HG02884 (cell line): ENCODE results near the gene NPIPB2.
"Not testable (repeated sequence)": the region's sequence is repeated elsewhere in the genome, so short reads cannot be mapped to it uniquely, and the experiment has no call there.

Experiments
- ATAC-seq: cut with Tn5 transposase; IDR thresholded peaks from one replicate; pipeline ENCODE4 v1.9.1; 2021; ENCODE audit warnings: mild to moderate bottlenecking, moderate library complexity; ENCODE audit not compliant: unreplicated experiment

Gene NPIPB2

DNA sequence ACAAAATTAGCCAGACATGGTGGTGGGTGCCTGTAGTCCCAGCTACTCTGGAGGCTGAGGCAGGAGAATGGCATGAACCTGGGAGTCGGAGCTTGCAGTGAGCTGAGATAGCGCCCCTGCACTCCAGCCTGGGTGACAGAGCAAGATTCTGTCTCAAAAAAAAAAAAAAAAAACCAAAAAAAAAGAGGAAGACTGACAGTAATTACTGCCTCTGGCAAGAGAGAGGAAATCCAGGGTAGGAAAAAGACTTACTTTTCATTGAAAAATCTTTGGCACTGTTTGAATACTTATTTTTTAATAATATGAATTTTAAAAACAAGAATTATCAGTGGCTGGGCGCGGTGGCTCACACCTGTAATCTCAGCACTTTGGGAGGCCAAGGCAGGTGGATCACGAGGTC is 20.6 kb upstream of the NPIPB2 start:
- not testable (repeated sequence) for ATAC-seq

- no peak for ATAC-seq
These were observed 15.9 kb upstream of the NPIPB2 start for GRCh38 chr16:11957591-11958395.

DNA sequence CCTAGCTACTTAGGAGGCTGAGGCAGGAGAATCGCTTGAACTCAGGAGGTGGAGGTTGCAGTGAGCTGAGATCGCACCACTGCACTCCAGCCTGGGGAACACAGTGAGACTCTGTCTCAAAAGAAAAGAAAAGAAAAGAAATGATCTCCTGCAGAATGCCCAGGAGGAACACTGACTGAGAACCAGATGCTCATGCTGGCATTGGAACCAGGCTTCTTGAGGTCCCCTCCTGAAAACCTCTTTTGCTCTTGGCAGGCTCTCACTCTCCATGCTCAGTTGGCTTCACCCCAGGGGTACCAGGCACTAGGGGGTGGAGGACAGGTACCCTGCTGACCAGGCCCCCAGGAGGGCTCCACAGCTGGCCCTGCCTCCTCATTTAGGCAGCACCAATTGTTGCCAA is 14.7 kb upstream of the NPIPB2 start:
- ATAC-seq: no peak

GRCh38 chr16:11955713-11956123 is 13.9 kb upstream of the NPIPB2 start:
- ATAC-seq: no peak

GRCh38 chr16:11953576-11953975 is 11.7 kb upstream of the NPIPB2 start:
- ATAC-seq: not testable (repeated sequence)

DNA sequence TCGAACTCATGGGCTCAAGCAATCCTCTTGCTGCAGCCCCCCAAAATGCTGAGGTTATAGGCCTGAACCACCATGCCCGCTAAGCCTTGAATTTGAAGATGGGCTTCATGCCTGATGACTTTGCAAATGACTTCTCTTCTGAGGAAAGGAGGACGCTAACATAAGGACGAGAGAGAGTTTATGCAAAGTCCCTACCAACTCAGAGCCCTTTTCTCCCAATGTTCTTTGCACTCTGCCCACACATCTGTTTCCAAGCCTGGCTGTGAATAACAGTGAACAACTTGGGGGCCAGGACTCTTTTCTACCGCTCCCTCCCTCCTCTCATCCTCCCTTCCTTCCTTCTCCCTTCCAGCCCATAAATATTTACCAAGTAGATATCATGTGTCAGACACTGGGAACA is 8.5 kb upstream of the NPIPB2 start:
- ATAC-seq: no peak

DNA sequence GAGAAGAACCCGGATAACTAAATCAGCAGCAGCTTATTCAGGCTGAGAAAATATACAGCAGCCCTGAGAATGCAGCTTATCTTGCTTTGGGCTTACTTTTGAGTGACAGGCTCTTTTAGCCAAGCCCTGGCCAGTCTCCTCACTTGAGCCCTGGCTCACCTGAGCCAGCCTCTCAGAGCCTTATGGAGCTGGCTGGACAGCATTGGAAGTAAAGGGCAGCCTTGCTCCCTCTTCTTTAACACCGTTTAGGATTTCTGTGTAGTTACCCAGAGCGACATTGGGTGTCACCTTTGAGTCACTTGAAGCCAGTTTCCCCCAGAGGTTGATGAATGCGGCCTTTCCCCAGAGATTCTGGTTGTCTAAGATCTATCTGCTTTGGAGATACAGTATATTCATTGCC is 7.7 kb upstream of the NPIPB2 start:
- no peak for ATAC-seq

DNA sequence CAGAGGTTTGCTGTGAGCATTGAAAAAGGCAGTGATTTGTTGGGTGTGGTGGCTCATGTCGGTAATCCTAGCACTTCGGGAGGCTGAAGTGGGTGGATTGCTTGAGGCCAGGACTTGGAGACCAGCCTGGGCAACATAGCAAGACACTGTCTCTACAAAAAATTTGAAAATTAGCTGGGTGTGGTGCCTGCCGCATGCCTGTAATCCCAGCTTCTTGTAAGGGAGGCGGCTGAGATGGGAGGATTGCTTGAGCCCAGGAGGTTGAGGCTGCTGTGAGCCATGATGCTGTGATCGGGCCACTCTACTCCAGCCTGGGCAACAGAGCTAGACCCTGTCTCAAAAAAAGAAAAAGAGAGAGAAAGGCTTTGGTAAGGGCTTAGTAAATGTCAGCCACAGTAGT is 7.0 kb upstream of the NPIPB2 start:
- no peak for ATAC-seq

- ATAC-seq: no peak
These were observed 4.6 kb upstream of the NPIPB2 start for GRCh38 chr16:11946433-11946832.

GRCh38 chr16:11927350-11927749 is 14.5 kb downstream of the NPIPB2 start:
- ATAC-seq: not testable (repeated sequence)

DNA sequence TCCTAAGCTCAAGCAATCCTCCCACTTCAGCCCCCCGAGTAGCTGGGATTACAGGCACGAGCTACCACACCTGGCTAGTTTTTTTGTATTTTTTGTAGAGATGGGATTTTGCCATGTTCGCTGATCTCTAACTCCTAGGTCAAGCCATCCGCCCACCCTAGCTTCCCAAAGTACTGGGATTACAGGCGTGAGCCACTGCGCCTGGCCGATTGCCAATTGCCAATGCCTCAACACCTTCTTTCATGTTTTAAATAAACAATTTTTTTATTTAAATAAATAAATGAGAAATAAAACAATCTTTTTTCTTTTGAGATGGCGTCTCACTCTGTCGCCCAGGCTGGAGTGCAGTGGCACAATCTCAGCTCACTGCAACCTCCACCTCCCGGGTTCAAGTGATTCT is 17.8 kb downstream of the NPIPB2 start:
- ATAC-seq: not testable (repeated sequence)

DNA sequence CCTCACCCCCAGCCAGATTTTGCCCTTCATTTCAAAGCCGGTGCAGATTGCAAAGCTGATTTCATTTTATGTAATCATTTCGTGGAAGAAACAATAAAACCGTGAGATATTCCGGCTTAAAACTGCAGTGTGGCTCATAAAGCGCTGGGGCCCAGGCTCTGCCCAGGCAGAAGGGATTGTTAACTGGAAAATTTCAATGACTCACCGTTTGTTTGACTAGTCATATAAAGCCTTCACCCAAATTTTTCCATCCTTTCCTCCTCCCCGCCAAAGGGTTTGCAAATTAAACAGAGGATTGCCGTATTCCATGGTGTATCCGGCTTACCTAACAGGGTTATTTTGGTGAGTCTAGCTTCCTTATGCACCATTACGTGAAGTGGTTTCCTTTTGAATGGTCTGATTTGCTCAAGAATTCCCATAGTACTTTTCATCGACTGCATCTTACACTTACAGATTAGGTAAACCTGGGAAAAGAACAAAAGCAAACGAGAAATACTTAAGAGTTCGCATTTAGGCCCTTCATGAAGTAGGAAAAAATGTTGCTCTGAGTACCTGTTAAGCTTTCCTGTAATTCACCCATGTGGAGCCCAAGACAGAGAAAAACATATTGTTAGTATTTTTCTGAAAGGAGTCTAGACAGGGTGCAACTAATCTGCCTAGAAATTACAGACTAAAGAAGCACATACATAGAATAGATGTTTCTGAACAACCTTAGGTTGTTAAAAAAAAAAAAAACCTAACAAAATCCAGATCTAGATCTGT is 25.1 kb downstream of the NPIPB2 start:
- no peak for ATAC-seq

DNA sequence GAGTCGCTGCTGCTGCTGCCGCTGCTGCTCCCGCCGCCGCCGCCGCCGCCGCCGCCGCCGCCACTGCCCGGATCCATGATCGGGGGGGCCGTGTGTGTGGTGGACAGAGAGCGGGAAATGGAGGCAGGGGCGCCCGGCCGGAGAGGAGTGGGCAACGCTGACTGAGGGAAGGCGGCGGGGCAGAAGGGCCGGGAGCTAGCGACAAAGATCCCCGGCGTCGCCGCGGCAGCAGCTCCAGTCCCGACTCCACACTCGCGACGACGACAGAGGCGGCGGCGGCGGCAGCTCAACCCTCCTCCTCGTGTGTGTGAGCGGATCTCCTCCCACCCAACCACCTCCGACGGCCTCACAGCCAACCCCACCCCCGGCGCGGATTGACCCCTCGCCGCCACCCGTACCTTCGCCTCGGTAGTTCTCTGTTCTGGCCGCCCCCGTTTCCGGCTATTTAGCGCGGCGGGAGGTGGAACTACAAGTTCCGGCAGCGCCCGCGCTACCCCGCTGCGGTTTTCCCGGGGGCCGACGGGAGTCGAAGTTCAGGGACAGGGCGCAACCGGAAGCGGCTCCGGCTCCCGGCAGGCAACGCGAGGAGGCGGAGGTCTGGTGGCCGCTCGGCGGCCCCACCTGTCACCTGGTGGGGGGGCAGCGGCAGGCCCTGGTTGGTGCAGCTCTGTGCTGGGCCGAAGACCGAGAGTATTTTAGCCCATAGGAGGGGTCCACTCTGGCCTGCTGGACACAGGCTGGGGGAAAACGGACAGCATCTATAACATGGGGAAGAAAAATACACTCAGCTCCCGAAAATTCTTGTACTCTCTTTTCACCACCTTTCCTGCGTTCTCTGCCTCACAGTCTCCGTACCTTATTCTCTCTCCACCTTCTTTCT is 26.0 kb downstream of the NPIPB2 start, which contains the start of gene GSPT1:
TSS of gene GSPT1 (minus strand) at position 313 of the 880 bp plus-strand sequence. CDS start at position 77, 236 bp downstream.
- ATAC-seq: peak; percentile 78

DNA sequence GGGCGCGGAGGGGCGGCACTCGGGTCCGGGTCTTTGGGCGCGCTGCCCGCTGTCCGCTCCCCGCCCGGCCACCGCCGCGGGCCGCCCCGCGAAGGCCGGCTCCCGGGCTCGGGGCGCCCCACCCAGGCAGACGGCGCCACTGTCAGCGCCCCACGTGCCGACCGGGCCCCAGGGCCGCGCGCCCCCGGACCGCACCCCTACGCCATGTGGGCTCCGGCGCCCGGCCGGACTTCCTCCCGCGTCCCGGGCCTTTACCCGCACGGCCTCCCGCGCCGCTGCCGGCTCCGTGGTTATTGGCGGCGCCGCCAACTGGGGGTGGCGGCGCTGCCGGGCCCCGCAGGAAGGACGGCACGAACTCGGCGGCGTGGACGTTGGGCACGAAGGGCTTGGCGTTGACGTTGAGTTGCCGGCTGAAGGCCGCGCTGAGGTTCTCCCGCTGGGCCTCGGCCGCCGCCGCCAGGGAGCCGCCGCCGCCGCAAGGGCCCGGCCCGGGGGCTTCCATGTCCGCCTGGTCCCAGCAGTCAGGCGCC is 26.7 kb downstream of the NPIPB2 start:
- peak; percentile 18 for ATAC-seq

DNA sequence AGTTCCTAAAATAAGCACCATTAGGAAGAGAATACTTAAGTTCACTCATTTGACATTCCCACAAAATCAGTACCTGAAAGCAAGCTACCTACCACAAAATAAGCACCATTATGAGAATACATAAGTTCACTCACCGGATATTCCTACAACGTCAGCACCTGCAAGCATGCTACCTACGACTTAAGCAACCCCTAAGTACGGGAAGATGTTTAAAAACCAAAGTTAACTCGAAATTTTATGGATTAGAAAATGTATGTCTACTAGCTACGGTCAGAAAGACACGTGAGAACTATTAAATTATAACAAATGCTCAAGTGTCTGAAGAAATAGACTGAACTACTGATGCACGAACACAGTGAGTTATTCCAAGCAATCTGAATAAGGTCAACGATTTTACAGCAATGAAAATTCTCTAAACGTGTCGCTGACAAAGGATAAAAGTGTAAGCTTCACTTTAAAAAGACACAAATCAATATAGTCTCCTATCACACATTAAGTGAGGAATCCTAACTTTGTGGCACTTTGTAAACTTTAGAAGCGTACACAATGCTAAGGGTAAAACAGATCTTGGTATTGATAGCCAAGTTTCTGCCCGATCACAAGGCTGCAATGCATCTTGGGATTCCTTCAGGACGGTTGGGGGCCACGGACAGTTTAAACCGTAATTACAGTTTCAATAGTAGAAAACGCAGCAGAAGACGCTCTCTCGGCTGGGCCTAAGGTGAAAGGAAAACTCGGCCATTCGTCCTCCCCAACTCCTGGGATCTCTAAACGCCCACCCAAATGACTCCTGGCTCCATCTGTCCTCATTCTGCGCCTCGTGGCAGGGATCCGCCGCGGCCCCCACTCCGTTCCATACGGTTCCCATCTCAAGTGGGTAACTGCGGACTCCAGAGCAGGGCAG is 27.4 kb downstream of the NPIPB2 start:
- ATAC-seq: no peak

- no peak for ATAC-seq
These were observed 28.3 kb downstream of the NPIPB2 start for GRCh38 chr16:11913425-11914079.

DNA sequence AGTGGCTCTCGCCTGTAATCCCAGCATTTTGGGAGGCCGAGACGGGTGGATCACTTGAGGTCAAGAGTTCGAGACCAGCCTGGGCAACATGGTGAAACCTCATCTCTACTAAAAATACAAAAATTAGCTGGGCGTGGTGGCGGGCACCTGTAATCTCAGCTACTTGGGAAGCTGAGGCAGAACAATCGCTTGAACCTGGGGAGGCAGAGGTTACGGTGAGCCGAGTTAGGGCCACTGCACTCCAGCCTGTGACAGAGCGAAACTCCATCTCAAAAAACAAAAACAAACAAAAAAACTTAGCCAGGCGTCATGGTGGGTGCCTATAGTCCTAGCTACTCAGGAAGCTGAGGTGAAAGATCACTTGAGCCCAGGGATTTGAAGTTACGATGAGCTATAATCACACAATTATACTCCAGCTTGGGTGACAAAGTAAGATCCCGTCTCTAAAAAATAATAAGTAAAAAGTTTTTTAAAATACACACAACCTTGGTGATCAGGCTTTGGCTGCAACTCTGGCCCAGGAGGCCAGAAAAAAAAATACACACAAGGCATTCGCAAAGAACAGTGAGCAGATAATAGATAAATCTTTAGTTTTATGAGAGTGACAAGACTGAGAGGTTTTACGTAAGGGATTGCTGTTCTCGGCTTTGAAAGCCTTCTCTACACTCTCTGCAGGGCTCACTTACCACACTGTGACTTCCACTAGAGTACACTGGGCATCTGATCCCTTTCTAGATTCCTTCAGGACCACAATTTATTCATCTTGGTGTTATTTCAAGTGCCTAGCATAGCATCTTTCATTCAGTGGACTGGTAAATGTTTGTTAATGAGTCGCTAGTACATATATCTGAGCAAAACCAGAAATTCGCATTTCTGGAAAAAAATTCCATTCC is 31.9 kb downstream of the NPIPB2 start:
- no peak for ATAC-seq
